Renal pelvis (tissue), 4 donors: ENCODE data around the gene CLEC10A. TPM values are rescaled to one million over a fixed set of nuclear protein-coding genes. Genes with fewer than 3 reads are reported as not detected.
"Not testable (repeated sequence)": the region's sequence is repeated elsewhere in the genome, so short reads cannot be mapped to it uniquely, and the experiment has no call there.

Experiments used
- DNase-seq: peaks from one replicate; pipeline ENCODE4 v3.0.0-alpha.2; 2013
- polyA plus RNA-seq, 3 donors: library from polyadenylated mRNA; unstranded; fragments of 120-200 nt; gene quantifications; one replicate each; pipeline ENCODE4 v1.2.1, GENCODE V29; 2013; ENCODE audit not compliant: insufficient read length in 3 of 3

The CLEC10A gene
- polyA plus RNA-seq, 3 donors, result 0.86 to 1.3 (median 1.1) TPM

- no peak for DNase-seq
These were observed 29.6 kb upstream of the CLEC10A start for GRCh38 chr17:7109461-7110322.

- no peak for DNase-seq
These were observed 28.9 kb upstream of the CLEC10A start for GRCh38 chr17:7108981-7109380.

GRCh38 chr17:7108560-7108925, 28.5 kb upstream of the CLEC10A start:
- DNase-seq, result no peak

- no peak for DNase-seq
These were observed 27.9 kb upstream of the CLEC10A start for GRCh38 chr17:7107795-7108559.

GRCh38 chr17:7107012-7107754, 27.1 kb upstream of the CLEC10A start:
- no peak for DNase-seq

- DNase-seq, result no peak
These were observed 22.4 kb upstream of the CLEC10A start for GRCh38 chr17:7102421-7102820.

- no peak for DNase-seq
These were observed 21.5 kb upstream of the CLEC10A start for GRCh38 chr17:7101531-7101930.

- DNase-seq, result not testable (repeated sequence)
These were observed 20.8 kb upstream of the CLEC10A start for GRCh38 chr17:7100641-7101379.

GRCh38 chr17:7098802-7099459, 18.9 kb upstream of the CLEC10A start:
- DNase-seq, result no peak

GRCh38 chr17:7097940-7098339, 17.9 kb upstream of the CLEC10A start:
- DNase-seq, result no peak

- no peak for DNase-seq
These were observed 15.6 kb upstream of the CLEC10A start for GRCh38 chr17:7095625-7096024.

- no peak for DNase-seq
These were observed 14.6 kb upstream of the CLEC10A start for GRCh38 chr17:7094652-7095019.

GRCh38 chr17:7091311-7092005, 11.4 kb upstream of the CLEC10A start:
- not testable (repeated sequence) for DNase-seq

- DNase-seq, result not testable (repeated sequence)
These were observed 9.5 kb upstream of the CLEC10A start for GRCh38 chr17:7089570-7089969.

- not testable (repeated sequence) for DNase-seq
These were observed 8.4 kb upstream of the CLEC10A start for GRCh38 chr17:7088442-7088841.

GRCh38 chr17:7084088-7084487, 4.0 kb upstream of the CLEC10A start:
- no peak for DNase-seq

- DNase-seq, result no peak
These were observed 3.5 kb upstream of the CLEC10A start for GRCh38 chr17:7083592-7083991.

GRCh38 chr17:7081341-7082062, 1.5 kb upstream of the CLEC10A start:
- no peak for DNase-seq

GRCh38 chr17:7080456-7081041, 498 bp upstream of the CLEC10A start:
- DNase-seq, result no peak
